Stimulated activated CD4-positive, alpha-beta T cell treated with anti-CD3 and anti-CD28 coated beads, Interleukin-1b, Interleukin-23, amount 100 ng/mL, for 1 hour (primary cell): ENCODE data around the gene CD47.

Experiments used
- DNase-seq, 2 donors: peaks; one replicate each; pipeline ENCODE4 v3.0.0-alpha.2; 2020; ENCODE audit warnings: low read depth in 2 of 2

The CD47 gene

GRCh38 chr3:108117241-108117775, 26.5 kb upstream of the CD47 start:
- DNase-seq = no peak

GRCh38 chr3:108114423-108115065, 23.7 kb upstream of the CD47 start:
- DNase-seq = no peak

GRCh38 chr3:108113975-108114374, 23.1 kb upstream of the CD47 start:
- no peak for DNase-seq

GRCh38 chr3:108110934-108111333, 20.1 kb upstream of the CD47 start:
- no peak for DNase-seq

GRCh38 chr3:108108416-108108815, 17.6 kb upstream of the CD47 start:
- no peak for DNase-seq

GRCh38 chr3:108106449-108106848, 15.6 kb upstream of the CD47 start:
- no peak for DNase-seq

GRCh38 chr3:108106031-108106430, 15.2 kb upstream of the CD47 start:
- no peak for DNase-seq

GRCh38 chr3:108103886-108104797, 13.3 kb upstream of the CD47 start:
- DNase-seq = no peak

- no peak for DNase-seq
Observed at GRCh38 chr3:108103040-108103751, 12.4 kb upstream of the CD47 start.

- no peak for DNase-seq
Observed at GRCh38 chr3:108102420-108103039, 11.7 kb upstream of the CD47 start.

- DNase-seq = no peak
Observed at GRCh38 chr3:108100906-108101660, 10.3 kb upstream of the CD47 start.

- no peak for DNase-seq
Observed at GRCh38 chr3:108099679-108100428, 9.0 kb upstream of the CD47 start.

- no peak for DNase-seq
Observed at GRCh38 chr3:108099244-108099643, 8.4 kb upstream of the CD47 start.

- no peak for DNase-seq
Observed at GRCh38 chr3:108098003-108098370, 7.2 kb upstream of the CD47 start.

GRCh38 chr3:108097322-108098002, 6.6 kb upstream of the CD47 start:
- no peak for DNase-seq

- no peak for DNase-seq
Observed at GRCh38 chr3:108096532-108097321, 5.9 kb upstream of the CD47 start.

GRCh38 chr3:108093616-108094015, 2.8 kb upstream of the CD47 start:
- no peak for DNase-seq

- no peak for DNase-seq
Observed at GRCh38 chr3:108093021-108093420, 2.2 kb upstream of the CD47 start.

- no peak for DNase-seq
Observed at GRCh38 chr3:108092501-108092900, 1.7 kb upstream of the CD47 start.
